GM23338 (cell line): Measurements from ENCODE around the gene PPIL1. TPM values are rescaled to one million over a fixed set of nuclear protein-coding genes. Genes with fewer than 3 reads are reported as not detected.
"Not testable (repeated sequence)": the region's sequence is repeated elsewhere in the genome, so short reads cannot be mapped to it uniquely, and the experiment has no call there.

ENCODE experiments used
- ATAC-seq: fragments of 200-7000 bp; cut with Tn5 transposase; 3 replicates; pipeline ENCODE4 v1.9.1; 2020
- DNase-seq: peaks from one replicate; pipeline ENCODE4 v3.0.0-alpha.2; 2015; ENCODE audit warnings: low spot score
- H2AFZ ChIP-seq: fragments of 200-600 bp; sonication (generic); 2 replicates; pipeline ENCODE4 v1.8.0; 2016; ENCODE audit warnings: antibody characterized with exemption, mild to moderate bottlenecking, moderate library complexity
- H3F3A ChIP-seq: fragments of 200-600 bp; sonication (generic); replicated peaks from 2 replicates; pipeline ENCODE4 v1.8.0; 2017; ENCODE audit warnings: antibody characterized with exemption, mixed run types, low read depth
- H3K27ac ChIP-seq: fragments of 200-600 bp; sonication (generic); 2 replicates; pipeline ENCODE4 v1.6.1; 2016; ENCODE audit warnings: low read depth
- H3K27me3 ChIP-seq: fragments of 200-600 bp; sonication (generic); 2 replicates; pipeline ENCODE4 v1.8.0; 2016; ENCODE audit warnings: mild to moderate bottlenecking, mixed run types, moderate library complexity; ENCODE audit not compliant: insufficient read depth
- H3K36me3 ChIP-seq: fragments of 200-600 bp; sonication (generic); 2 replicates; pipeline ENCODE4 v1.8.0; 2016; ENCODE audit warnings: mild to moderate bottlenecking; ENCODE audit not compliant: insufficient read depth
- H3K4me1 ChIP-seq: fragments of 200-600 bp; sonication (generic); 2 replicates; pipeline ENCODE4 v1.8.0; 2016; ENCODE audit warnings: mild to moderate bottlenecking, moderate library complexity; ENCODE audit not compliant: insufficient read depth
- H3K4me2 ChIP-seq: fragments of 200-600 bp; sonication (generic); 2 replicates; pipeline ENCODE4 v1.7.1; 2017; ENCODE audit warnings: mixed run types
- H3K4me3 ChIP-seq: fragments of 200-600 bp; sonication (generic); 2 replicates; pipeline ENCODE4 v1.6.1; 2016; ENCODE audit warnings: mixed run types
- H3K79me2 ChIP-seq: fragments of 200-600 bp; sonication (generic); replicated peaks from 2 replicates; pipeline ENCODE4 v1.8.0; 2017; ENCODE audit warnings: mild to moderate bottlenecking; ENCODE audit not compliant: insufficient read depth
- H3K9me2 ChIP-seq: fragments of 200-600 bp; sonication (generic); 2 replicates; pipeline ENCODE4 v1.8.0; 2017; ENCODE audit not compliant: insufficient read depth
- H4K20me1 ChIP-seq: fragments of 200-600 bp; sonication (generic); replicated peaks from 2 replicates; pipeline ENCODE4 v1.8.0; 2017; ENCODE audit warnings: mild to moderate bottlenecking; ENCODE audit not compliant: insufficient read depth
- H3K27ac Mint-ChIP-seq: 2 replicates; pipeline ENCODE4 v1.8.0; 2020; ENCODE audit warnings: inconsistent platforms, mild to moderate bottlenecking, moderate library complexity, mixed read lengths
- H3K27me3 Mint-ChIP-seq: 3 replicates; pipeline ENCODE4 v1.8.0; 2022; ENCODE audit warnings: low read depth, mild to moderate bottlenecking, moderate library complexity, mixed read lengths, inconsistent platforms; ENCODE audit not compliant: insufficient read depth, poor library complexity
- H3K36me3 Mint-ChIP-seq: 3 replicates; pipeline ENCODE4 v1.8.0; 2021; ENCODE audit warnings: low read depth, mild to moderate bottlenecking, inconsistent platforms, moderate library complexity, mixed read lengths
- H3K4me1 Mint-ChIP-seq: 3 replicates; pipeline ENCODE4 v1.8.0; 2020; ENCODE audit warnings: mild to moderate bottlenecking, inconsistent platforms, mixed read lengths
- H3K4me3 Mint-ChIP-seq: 3 replicates; pipeline ENCODE4 v1.8.0; 2021; ENCODE audit warnings: moderate library complexity, mild to moderate bottlenecking, inconsistent platforms, mixed read lengths
- H3K9me3 Mint-ChIP-seq: 3 replicates; pipeline ENCODE4 v1.8.0; 2020; ENCODE audit warnings: moderate library complexity, mild to moderate bottlenecking, inconsistent platforms, mixed read lengths
- CTCF ChIP-seq, 2 experiments: fragments of 200-600 bp in 1 of 2; sonication (generic) in 1 of 2; conservative IDR thresholded peaks; 2 replicates each; pipeline versions ENCODE4 v1.5.1 to v1.6.1; 2016 to 2017; ENCODE audit warnings: antibody characterized with exemption in 2 of 2, low read depth in 2 of 2, mild to moderate bottlenecking in 2 of 2, moderate library complexity in 1 of 2
- ETS1 ChIP-seq: IDR thresholded peaks from 2 replicates; pipeline ENCODE4 v1.6.1; 2016; ENCODE audit warnings: antibody characterized with exemption
- EZH2phosphoT487 ChIP-seq: fragments of 200-600 bp; sonication (generic); IDR thresholded peaks from one replicate; pipeline ENCODE4 v1.8.1; 2018; ENCODE audit warnings: antibody characterized with exemption; ENCODE audit not compliant: unreplicated experiment
- NANOG ChIP-seq: IDR thresholded peaks from 2 replicates; pipeline ENCODE4 v1.6.1; 2016; ENCODE audit warnings: antibody characterized with exemption, borderline replicate concordance
- POLR2AphosphoS5 ChIP-seq: IDR thresholded peaks from 2 replicates; pipeline ENCODE4 v1.6.1; 2016; ENCODE audit warnings: antibody characterized with exemption, low read depth
- REST ChIP-seq: IDR thresholded peaks from one replicate; pipeline ENCODE4 v1.6.1; 2018; ENCODE audit warnings: antibody characterized with exemption; ENCODE audit not compliant: unreplicated experiment
- STAT1 ChIP-seq: IDR thresholded peaks from one replicate; pipeline ENCODE4 v1.6.1; 2016; ENCODE audit warnings: antibody characterized with exemption; ENCODE audit not compliant: unreplicated experiment
- ZNF114 ChIP-seq: fragments of 250-450 bp; sonication (Bioruptor Pico); IDR thresholded peaks from 2 replicates; pipeline ENCODE4 v1.5.0; 2020; ENCODE audit warnings: mild to moderate bottlenecking, moderate library complexity
- ZNF331 ChIP-seq: fragments of 250-450 bp; sonication (Bioruptor Pico); IDR thresholded peaks from 2 replicates; pipeline ENCODE4 v1.5.0; 2020; ENCODE audit warnings: low read depth, mild to moderate bottlenecking, moderate library complexity
- ZNF462 ChIP-seq: fragments of 250-450 bp; sonication (Bioruptor Pico); IDR thresholded peaks from 2 replicates; pipeline ENCODE4 v1.5.0; 2020; ENCODE audit warnings: mild to moderate bottlenecking, moderate library complexity
- polyA plus RNA-seq: library from polyadenylated mRNA; unstranded; fragments of >200 nt; fragmentation: Nextera tagmentation; extraction: Ambion mirVana; gene quantifications from 2 replicates; pipeline ENCODE4 v1.2.1, GENCODE V29; 2016
- total RNA-seq: library from RNA; depleted of rRNA; stranded (reverse); fragments of >200 nt; shearing (Covaris generic); gene quantifications from 2 replicates; pipeline ENCODE4 v1.2.3, GENCODE V29; 2014

The PPIL1 gene
- total and polyA plus RNA-seq, 2 experiments from 2014 or later: 57.3 to 79.4 TPM

- TF ChIP-seq ZNF462 (CRISPR knock-in tag) (no peak), NANOG (no peak), EZH2phosphoT487 (no peak), CTCF (conservative IDR thresholded peaks at IDR 0.05; ENCODE audit: low read depth in 2 of 2) (no peak), ZNF331 (CRISPR knock-in tag) (no peak), ZNF114 (CRISPR knock-in tag) (no peak), REST (no peak), ETS1 (no peak), STAT1 (no peak), POLR2AphosphoS5 (no peak)
- no peak overlapping the region for H3K4me2 ChIP-seq
- H3K4me1 ChIP-seq: no peaks in the 10 kb centered on the region
- no peak overlapping the region for H3K27ac Mint-ChIP-seq
- no peaks in the 10 kb centered on the region for H3K36me3 Mint-ChIP-seq
- H3F3A ChIP-seq: no peaks in the 10 kb centered on the region
- no peaks in the 10 kb centered on the region for H3K9me2 ChIP-seq
- ATAC-seq (no peak), DNase-seq (no peak)
- no peaks in the 10 kb centered on the region for H4K20me1 ChIP-seq
- no peaks in the 10 kb centered on the region for H3K36me3 ChIP-seq
- no peaks in the 10 kb centered on the region for H3K27me3 ChIP-seq
- no peak overlapping the region for H3K27ac ChIP-seq
- H2AFZ ChIP-seq: no peak overlapping the region
- H3K4me1 Mint-ChIP-seq: peaks cover 18% of the 10 kb centered on the region
- H3K9me3 Mint-ChIP-seq: no peaks in the 10 kb centered on the region
- H3K4me3 ChIP-seq: no peak overlapping the region
- no peak overlapping the region for H3K4me3 Mint-ChIP-seq
- H3K27me3 Mint-ChIP-seq: peaks cover 6% of the 10 kb centered on the region
- no peaks in the 10 kb centered on the region for H3K79me2 ChIP-seq
Measured at GRCh38 chr6:36813526-36813925, 61.1 kb downstream of the PPIL1 start.

GRCh38 chr6:36813047-36813446 lies 61.6 kb downstream of the PPIL1 start:
- H3K79me2 ChIP-seq, DNase-seq, H3K27ac ChIP-seq, H3K4me1 ChIP-seq, ATAC-seq, H3K27ac Mint-ChIP-seq, H2AFZ ChIP-seq, H3F3A ChIP-seq, H3K9me3 Mint-ChIP-seq, H3K36me3 Mint-ChIP-seq, H3K4me2 ChIP-seq, H3K27me3 ChIP-seq, H3K9me2 ChIP-seq, H3K4me3 Mint-ChIP-seq, H3K27me3 Mint-ChIP-seq, H3K4me3 ChIP-seq, H3K36me3 ChIP-seq, H4K20me1 ChIP-seq: not testable (repeated sequence)
- H3K4me1 Mint-ChIP-seq: peaks cover 18% of the 10 kb centered on the region
